GM18511 (cell line): ENCODE data around the gene OR4X1.
"Not testable (repeated sequence)": the region's sequence is repeated elsewhere in the genome, so short reads cannot be mapped to it uniquely, and the experiment has no call there.

ENCODE experiments used
- ATAC-seq: cut with Tn5 transposase; IDR thresholded peaks from one replicate; pipeline ENCODE4 v1.9.1; 2021; ENCODE audit warnings: mild to moderate bottlenecking, moderate library complexity; ENCODE audit not compliant: unreplicated experiment

Gene OR4X1, protein sequence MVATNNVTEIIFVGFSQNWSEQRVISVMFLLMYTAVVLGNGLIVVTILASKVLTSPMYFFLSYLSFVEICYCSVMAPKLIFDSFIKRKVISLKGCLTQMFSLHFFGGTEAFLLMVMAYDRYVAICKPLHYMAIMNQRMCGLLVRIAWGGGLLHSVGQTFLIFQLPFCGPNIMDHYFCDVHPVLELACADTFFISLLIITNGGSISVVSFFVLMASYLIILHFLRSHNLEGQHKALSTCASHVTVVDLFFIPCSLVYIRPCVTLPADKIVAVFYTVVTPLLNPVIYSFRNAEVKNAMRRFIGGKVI

DNA sequence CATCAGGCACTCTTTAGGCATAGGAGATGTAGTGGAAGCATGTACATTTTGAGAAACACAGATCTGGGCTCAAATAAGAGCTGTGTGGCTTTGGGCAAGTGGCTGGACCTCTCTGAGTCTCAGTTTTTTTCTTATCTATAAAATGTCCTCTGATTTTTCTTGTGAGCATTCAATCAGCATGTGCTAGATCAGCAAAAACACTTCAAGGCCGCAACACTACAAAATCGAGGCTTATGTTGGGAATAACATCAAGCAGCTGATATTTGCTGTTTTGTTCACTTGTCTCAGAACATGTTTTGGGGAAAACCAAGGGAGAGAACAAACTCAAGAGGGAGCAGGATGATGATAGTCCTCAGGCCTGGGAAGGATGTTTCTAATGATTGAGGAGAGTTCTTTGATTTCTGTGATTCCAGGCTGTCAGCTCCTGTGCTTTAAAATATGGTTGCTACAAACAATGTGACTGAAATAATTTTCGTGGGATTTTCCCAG is at the start of gene OR4X1:
OR4X1 (plus strand) TSS at position 439 of the 489 bp plus-strand sequence; CDS start at position 439, 0 bp downstream.
- no peak for ATAC-seq

DNA sequence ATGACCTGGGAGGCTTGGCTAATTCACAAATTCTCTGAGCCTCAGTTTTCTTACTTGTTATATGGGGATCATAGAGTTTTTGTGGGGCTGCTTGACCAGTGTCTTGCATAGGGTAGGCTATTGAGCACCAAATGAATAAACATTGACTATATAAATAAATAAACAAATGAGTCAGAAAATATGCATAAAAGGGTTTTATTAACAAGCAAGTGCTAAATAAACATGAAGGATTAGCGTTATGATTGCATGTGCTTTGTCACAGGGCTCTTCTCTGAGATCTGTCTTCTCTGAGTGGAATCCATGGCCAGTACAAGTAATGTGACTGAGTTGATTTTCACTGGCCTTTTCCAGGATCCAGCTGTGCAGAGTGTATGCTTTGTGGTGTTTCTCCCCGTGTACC is 47.2 kb upstream of the OR4X1 start, which contains the start of gene OR4B1:
OR4B1 (plus strand) TSS at position 301 of the 400 bp plus-strand sequence; CDS start at position 301, 0 bp downstream.
- no peak for ATAC-seq

DNA sequence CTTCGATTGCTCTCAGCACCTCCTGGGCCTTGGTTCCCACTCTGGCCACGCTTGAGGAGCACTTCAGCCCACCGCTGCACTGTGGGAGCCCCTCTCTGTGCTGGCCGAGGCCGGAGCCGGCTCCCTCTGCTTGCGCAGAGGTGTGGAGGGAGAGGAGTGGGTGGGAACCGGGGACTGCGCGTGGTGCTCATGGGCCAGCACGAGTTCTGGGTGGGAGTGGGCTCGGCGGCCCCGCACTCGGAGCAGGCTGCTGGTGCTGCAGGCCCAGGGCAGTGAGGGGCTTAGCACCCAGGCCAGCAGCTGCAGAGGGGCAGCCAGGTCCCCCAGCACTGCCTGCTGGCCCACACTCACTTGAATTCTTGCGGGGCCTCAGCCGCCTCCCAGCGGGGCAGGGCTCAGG is 34.9 kb upstream of the OR4X1 start:
- no peak for ATAC-seq

- not testable (repeated sequence) for ATAC-seq
These were observed 33.6 kb upstream of the OR4X1 start for GRCh38 chr11:48230057-48230456.

DNA sequence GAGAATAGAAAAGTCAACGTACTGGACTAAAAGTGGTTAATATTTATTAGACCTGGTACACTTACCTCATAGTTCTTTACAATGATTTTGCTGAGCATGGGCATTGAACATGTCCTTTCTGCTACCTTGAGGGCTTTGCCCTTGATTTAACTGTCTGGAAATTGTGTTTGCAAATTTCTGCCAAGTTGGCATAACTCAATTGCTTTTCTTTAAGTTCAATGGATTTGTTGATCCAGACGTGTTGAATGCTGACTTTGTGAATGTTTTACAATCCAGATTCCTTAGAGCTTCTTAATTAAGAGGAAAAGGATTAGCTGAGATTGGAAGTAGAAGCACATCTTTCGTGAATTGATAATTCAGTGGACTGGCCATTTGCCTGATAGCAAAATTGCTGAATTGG is 25.9 kb upstream of the OR4X1 start:
- ATAC-seq = no peak

DNA sequence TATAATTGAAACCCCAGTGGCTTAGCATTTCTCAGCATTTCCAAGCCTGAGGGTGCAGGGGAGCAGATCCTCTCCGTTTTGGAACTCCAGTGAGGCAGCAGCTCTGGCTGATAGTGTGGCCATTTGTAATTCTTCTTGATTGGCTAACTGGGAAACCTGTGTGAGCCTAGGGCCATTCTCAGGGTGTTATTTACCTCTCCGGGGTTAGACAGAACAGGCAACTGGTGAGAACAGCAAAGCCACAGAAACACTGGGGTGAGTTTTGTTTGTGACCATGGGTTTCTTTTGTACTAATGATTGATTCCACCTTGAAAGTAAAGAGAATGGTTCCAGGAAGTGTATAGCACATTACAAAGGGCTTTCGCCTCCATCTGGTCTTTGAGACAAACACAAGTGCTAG is 21.2 kb upstream of the OR4X1 start:
- ATAC-seq = no peak

GRCh38 chr11:48244804-48245203 is 18.9 kb upstream of the OR4X1 start, which contains the start of gene OR4X2:
OR4X2 (plus strand) TSS chr11:48245104; CDS start chr11:48245104, 0 bp downstream.
- no peak for ATAC-seq

- ATAC-seq = no peak
These were observed 14.8 kb upstream of the OR4X1 start for GRCh38 chr11:48248902-48249301.

DNA sequence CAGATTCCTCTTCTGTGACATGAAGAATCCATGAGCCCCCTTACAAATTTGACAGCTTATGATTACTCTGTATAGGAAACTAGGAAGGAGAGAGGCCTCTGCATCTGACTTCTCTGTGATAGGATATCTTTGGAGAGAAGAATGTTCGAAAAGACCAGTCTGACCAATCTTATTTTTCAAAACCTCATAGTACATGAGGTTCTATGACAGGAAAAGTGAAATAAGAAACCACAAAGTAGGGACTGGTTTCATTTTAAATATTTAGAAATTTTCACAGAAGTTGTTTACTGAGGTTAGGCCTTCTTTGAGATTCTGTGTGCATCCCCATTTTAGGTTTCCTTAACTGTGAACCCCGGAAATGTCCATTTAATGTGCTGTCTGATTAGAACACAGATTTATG is 2.1 kb upstream of the OR4X1 start:
- ATAC-seq = no peak

DNA sequence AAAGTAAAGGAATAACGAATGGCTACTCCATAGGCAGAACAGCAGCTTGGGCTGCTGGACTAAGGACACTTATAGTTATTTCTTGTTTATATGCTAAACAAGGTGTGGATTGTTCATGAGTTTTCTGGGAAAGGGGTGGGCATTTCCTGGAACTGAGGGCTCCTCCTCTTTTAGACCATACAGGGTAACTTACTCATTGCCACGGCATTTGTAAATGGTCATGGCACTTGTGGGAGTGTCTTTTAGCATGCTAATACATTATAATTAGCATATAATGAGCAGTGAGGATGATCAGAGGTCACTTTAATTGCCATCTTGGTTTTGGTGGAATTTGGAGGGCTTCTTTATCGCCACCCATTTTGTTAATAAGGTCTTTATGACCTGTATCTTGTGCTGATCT is 7.0 kb downstream of the OR4X1 start:
- ATAC-seq = no peak

DNA sequence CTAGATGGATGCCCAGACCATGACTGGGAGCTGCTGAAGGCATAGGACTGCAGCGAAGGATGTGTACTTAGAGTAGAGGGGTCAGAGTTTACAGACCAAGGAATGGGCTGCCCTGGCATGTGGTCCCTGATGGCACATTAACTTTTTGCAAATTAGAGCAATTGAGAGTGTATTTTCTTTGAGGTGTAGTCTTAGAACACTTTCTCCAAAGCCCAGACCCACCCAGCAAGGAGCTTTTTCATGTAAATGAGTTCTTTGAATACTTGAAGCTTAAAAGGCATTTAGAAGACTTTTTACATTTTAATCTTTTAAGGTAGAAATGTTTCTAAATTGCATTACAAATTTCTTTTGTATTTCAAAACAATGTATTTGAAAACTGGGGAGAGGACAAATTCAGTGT is 8.9 kb downstream of the OR4X1 start:
- no peak for ATAC-seq

DNA sequence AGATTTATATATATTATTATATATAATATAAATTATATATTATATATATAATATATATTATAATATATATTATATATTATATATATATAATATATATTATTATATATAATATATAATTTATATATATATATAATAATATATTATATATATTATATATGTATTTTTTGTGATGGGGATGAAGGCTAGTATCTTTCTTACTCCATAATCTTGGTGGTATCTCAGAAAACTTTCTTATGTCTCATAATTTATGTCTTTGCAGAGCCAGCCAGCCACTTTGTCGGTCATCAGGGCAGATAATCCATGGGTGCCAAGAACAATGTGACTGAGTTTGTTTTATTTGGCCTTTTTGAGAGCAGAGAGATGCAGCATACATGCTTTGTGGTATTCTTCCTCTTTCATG is 42.3 kb downstream of the OR4X1 start, which contains the start of gene OR4S1:
OR4S1 (plus strand) TSS at position 301 of the 400 bp plus-strand sequence; CDS start at position 301, 0 bp downstream.
- no peak for ATAC-seq

DNA sequence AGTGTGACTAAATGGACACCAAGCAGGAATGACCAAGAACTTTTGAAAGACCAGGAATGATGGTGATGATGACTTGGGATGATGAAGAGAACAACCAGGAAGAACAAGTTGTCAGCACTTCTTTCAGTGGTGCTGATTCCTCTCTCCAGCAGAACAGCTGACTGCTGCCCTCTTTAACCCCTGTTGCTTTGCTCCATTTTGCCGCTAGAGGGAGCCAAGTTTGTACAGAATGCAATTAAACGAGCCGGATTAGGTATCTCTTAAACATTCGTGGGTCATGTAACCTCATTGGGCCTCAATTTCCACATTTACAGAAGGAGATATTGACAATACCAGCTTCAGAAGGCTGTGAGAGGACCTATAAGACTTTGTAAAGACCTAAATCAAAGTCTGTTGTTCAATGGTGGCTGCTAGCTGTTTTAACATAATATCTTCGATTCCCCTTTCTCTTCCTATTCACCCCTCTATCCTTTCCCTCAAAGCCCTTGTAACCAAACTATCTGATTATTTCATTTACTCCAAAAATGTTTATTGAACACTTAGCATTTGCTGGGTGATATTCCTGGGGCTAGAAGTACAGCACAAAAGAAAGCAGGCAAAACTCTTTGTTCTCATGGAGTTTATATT is 44.2 kb downstream of the OR4X1 start:
- peak; percentile 96 for ATAC-seq

- not testable (repeated sequence) for ATAC-seq
These were observed 49.9 kb downstream of the OR4X1 start for GRCh38 chr11:48313590-48313989.
